RPMI8226 (cell line): ENCODE data around the gene CTBS.
"Not testable (repeated sequence)": the region's sequence is repeated elsewhere in the genome, so short reads cannot be mapped to it uniquely, and the experiment has no call there.

Source experiments
- DNase-seq: peaks from one replicate; pipeline ENCODE4 v3.0.0-alpha.2; 2015

Gene CTBS

DNA sequence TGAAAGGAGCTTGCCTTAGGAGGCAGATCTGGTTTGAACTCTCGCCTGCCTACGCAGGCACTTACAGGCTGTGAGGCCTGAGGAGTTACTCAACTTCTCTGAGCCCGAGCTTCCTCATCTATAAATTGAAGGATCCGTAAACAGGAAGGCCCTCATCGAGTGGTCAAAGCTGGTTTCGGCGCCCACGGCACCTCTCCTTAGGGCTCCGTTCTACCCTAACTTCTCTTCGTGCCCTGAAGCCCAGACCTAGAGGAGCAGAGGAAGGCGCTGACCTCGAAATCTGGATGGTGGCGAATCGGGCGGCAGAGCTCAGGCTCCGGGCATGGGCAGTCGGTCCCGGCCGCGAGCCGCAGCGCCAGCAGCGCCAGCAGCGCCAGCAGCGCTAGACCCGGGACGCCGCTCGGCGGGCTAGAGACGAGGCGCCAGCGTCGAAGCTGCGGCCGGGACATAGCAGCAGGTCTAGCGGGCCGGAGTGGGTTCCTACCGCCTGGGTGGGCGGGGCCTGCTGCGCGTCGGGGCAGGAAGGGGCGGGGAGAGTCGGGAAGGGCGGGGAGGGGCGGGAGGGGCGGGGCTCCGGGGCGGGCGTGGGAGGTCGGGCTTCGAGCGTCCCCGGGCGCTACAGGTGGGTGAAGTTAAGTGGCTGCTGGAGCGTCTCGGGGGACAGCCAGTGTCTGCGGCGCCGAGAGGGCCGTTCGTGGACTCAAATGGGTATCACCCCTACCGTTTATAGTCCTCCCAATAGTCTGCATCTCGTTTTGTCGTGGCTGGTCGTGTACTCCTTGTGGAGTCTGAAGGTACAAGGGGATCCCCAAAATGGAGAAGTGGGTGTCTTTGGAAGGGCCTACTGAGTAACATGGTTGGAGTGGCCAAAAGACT is at the start of gene CTBS:
CTBS (minus strand) TSS at position 474 of the 876 bp plus-strand sequence; CDS start at position 449, 25 bp downstream.
- DNase-seq: peak; percentile 89

DNA sequence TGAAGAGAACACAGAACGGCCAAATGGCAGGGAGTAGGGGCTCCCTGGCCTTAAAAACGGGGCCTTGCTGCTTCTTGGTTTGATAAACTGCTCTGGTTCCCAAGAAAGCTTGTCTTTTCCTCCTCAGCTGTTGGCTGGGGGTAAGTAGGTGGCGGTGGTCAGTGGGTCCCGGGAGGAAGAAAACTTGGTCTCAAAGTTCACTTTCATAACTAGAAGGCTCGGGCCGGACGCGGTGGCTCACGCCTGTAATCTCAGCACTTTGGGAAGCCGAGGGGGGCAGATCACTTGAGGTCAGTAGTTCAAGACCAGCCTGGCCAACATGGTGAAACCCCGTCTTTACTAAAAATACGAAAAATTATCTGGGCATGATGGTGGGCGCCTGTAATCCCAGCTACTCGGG is 47.3 kb upstream of the CTBS start:
- DNase-seq: no peak

GRCh38 chr1:84620720-84621313 is 46.6 kb upstream of the CTBS start:
- peak; percentile 76 for DNase-seq

GRCh38 chr1:84619383-84620102 is 45.3 kb upstream of the CTBS start:
- no peak for DNase-seq

DNA sequence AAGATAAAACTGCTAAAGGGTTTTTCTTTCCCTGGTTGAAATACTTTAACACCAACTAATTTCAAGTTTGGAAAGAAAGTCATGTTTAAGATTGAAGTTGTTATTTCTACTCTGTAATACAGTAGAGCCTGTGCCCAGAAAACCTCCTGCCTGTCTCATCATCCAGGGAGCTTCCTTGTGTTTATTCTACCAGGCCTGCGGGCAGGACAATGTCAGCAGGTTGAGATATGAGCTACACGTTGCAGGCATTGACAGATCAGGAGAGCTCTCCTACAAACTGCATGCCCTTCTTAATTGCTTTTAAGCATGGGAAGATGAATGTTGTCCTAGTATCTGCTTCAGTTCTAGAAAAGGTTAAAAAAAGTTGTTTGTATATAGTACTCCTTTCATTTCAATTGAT is 43.1 kb upstream of the CTBS start:
- no peak for DNase-seq

DNA sequence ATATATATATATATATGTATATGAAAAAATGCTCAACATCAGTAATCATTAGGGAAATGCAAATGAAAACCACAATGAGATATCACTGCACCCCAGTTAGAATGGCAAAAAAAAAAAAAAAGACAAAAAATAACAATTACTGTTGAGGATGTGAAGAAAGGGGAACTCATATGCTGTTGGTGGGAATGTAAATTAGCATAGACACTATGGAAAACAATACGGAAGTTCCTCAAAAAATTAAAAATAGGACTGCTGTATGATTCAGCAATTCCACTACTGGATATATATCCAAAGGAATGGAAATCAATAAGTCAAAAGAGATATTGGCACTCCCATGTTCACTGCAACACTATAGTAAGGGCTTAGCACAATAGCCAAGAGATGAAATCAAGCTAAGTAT is 41.5 kb upstream of the CTBS start:
- DNase-seq: no peak

DNA sequence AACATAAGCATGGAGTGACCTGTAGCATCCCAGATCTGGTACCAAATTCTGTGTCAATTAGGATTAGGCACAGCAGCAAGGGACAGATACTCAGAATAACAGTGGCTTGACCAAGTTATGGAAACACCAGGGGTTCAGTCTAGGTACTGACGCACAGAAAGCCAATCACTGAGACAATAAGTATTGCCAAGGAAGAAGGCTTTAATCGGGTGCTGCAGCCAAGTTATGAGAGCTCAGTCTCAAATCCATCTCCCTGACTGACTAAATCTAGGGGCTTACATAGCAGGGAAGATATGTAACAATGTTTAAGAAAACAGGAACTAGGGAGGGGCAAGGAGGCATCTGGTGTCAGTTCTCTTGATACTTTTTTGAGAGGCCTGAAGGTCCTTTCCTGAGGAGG is 39.6 kb upstream of the CTBS start:
- no peak for DNase-seq

GRCh38 chr1:84613026-84613425 is 38.8 kb upstream of the CTBS start:
- no peak for DNase-seq

- DNase-seq: no peak
Observed at GRCh38 chr1:84611796-84612195, 37.6 kb upstream of the CTBS start.

DNA sequence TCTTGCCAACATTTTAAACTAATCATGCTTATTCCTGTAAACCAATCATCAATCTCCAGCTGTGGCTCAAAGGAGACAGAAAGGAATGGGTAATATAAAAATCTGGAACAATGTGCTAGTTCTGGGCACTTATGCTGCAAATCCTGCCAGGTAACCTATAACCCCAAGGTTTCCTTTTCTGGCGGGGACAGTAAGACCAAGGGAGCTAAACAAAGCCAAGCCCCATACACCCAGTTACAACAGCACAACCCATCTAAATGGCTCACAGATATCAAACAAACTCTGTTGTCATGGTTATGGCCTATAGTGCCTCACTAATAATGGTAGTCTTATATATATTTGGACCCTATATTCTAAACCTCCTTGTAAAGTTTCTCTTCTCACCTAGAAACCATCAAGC is 36.9 kb upstream of the CTBS start:
- no peak for DNase-seq

- DNase-seq: no peak
Observed at GRCh38 chr1:84606977-84607376, 32.7 kb upstream of the CTBS start.

DNA sequence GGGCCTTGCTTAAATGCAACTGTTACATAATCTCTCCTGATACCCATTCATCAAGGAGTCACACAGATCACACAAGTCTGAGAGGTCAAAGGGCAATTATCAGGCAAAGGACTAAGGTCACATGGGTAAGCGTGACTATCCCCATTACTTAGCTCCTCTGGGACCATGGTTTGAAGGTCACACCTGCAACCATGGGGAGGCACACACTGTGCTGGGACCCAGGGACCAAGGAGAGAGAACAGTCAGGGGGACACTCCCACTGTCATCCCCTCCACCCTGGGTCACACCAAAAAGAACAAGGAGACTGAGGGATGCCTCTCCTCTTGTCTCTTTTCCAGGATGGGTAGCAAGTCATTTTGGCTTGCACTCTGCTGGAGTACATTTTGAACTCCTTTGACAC is 30.9 kb upstream of the CTBS start:
- no peak for DNase-seq

- DNase-seq: no peak
Observed at GRCh38 chr1:84603941-84604830, 29.9 kb upstream of the CTBS start.

GRCh38 chr1:84603223-84603622 is 29.0 kb upstream of the CTBS start:
- no peak for DNase-seq

DNA sequence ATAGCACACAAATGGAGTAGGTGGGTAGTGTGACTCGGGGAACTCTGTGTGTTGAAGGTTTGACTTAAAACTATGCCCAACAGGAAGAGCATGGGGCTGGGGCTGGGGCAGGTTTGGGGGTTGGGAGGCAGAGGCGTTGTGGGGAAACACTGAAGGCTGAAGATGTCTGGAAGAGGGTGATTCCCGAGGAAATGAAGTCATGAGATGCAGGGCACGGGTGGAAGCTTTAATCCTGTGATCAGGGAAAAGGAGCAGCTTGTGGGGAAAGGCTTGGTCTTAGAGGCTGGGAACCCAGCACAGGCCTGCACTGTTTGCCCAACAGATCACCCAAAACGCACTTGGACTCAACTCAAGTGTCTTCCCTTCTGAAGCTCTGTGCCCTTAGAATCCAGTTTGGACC is 26.6 kb upstream of the CTBS start:
- no peak for DNase-seq

DNA sequence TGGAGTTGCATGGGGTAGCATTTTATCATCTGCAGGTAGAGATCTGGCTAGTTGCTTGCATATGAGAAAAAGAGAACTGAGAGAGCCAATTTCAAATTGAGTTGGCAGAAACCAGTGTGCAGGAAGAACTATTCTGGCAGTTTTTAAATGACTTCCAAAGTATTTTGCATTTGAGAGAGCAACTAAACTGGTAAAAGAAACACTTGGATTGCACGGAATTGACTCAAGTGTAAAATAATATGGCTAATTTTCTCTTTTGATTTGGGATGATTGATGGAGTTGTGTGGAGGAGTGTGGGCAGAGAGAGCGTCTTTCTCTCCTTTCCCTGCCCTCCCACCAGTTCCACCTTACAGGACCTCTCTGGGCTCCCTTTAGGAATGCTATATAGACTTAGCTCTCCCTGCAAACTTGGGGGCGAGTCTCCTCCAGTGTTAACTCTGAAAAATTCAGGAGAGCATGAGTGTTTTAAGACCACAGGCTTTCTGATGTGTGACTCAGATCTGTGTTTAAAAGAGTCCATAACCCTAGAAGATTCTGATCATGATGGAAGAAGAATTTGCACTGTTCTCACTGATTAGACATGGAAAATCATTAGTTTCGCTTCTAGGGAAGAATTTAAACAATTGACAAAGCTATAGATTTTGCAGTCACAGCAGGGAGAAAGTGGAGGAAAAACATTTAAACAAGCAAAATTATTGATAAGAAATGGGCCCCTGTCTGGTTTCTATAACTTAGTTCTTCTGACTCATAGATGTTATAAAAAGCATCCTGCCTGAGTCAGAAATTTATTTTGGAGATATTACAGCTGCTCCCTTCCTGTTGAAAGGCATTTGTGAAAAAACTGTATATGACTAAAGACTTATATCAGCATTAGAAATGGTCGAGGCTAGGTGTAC is 24.9 kb upstream of the CTBS start:
- no peak for DNase-seq

DNA sequence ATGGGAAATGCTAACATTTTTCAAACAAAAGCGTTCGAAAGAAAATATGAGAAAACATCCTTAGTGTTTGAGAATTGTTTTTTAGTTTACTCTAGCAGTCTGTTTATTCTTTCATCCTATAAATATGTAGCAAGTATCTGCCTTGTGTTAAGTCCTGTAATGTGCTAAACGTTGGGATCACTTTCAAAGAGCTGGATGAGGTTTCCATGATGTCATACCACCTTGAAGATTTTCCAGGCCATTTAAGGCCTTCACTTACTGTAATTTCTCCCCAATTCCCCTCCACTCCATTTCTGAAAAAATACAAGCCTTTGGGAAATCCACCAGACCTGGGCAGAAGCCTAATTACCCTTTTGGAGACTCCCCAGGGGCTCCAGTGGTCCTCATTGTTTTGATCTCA is 24.2 kb upstream of the CTBS start:
- DNase-seq: no peak

- no peak for DNase-seq
Observed at GRCh38 chr1:84597011-84597410, 22.8 kb upstream of the CTBS start.

DNA sequence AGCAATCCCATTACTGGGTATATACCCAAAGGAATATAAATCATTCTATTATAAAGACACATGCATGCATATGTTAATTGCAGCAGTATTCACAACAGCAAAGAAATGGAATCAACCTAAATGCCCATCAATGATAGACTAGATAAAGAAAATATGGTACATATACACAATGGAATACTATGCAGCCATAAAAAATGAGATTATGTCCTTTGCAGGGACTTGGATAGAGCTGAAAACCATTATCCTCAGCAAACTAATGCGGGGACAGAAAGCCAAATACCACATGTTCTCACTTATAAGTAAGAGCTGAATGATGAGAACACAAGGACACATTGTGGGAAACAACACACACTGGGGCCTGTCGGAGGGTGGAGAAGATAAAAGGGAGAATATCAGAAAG is 20.7 kb upstream of the CTBS start:
- not testable (repeated sequence) for DNase-seq

- no peak for DNase-seq
Observed at GRCh38 chr1:84587099-84587498, 12.9 kb upstream of the CTBS start.

- DNase-seq: no peak
Observed at GRCh38 chr1:84585803-84586202, 11.6 kb upstream of the CTBS start.

GRCh38 chr1:84584126-84584525 is 9.9 kb upstream of the CTBS start:
- no peak for DNase-seq
